CD4-positive, CD25-positive, alpha-beta regulatory T cell (primary cell): ENCODE results near the gene KEL. TPM values are rescaled to one million over a fixed set of nuclear protein-coding genes. Genes with fewer than 3 reads are reported as not detected.

ENCODE experiments used
- ATAC-seq, 2 donors: fragments of 150-1000 bp; cut with Tn5 transposase; one replicate each; pipeline ENCODE4 v1.10.0; 2021; ENCODE audit warnings: low read depth in 2 of 2, moderate number of reproducible peaks in 2 of 2, moderate library complexity in 1 of 2
- DNase-seq, 3 donors: peaks; one replicate each; pipeline versions ENCODE4 v3.0.0 to v3.0.0-alpha.2; 2012 to 2022; ENCODE audit warnings: mixed read lengths in 1 of 3
- H3K27ac ChIP-seq: one replicate; pipeline ENCODE4 v1.7.0; 2013; ENCODE audit warnings: mild to moderate bottlenecking, low read length; ENCODE audit not compliant: insufficient read depth, poor library complexity, severe bottlenecking
- H3K27me3 ChIP-seq: one replicate; pipeline ENCODE4 v1.7.0; 2013; ENCODE audit warnings: low read length; ENCODE audit not compliant: control insufficient read depth, insufficient read depth
- H3K36me3 ChIP-seq: one replicate; pipeline ENCODE4 v1.7.0; 2013; ENCODE audit warnings: mild to moderate bottlenecking, low read length, moderate library complexity; ENCODE audit not compliant: control insufficient read depth, insufficient read depth
- H3K4me1 ChIP-seq: 2 replicates; pipeline ENCODE4 v1.7.0; 2013; ENCODE audit warnings: mild to moderate bottlenecking, low read length; ENCODE audit not compliant: insufficient read depth, control insufficient read depth, poor library complexity, severe bottlenecking
- H3K4me3 ChIP-seq: one replicate; pipeline ENCODE4 v1.7.0; 2013; ENCODE audit warnings: low read depth, mild to moderate bottlenecking, low read length, moderate library complexity
- H3K9me3 ChIP-seq, 2 experiments: 1 replicate in 1 of 2; 2 replicates in 1 of 2; pipeline ENCODE4 v1.7.0; 2013; ENCODE audit warnings: low read length in 2 of 2, mild to moderate bottlenecking in 1 of 2, moderate library complexity in 1 of 2; ENCODE audit not compliant: control insufficient read depth in 2 of 2
- H3K27ac Mint-ChIP-seq, 3 donors: one replicate each; pipeline ENCODE4 v1.8.0; 2020 to 2022; ENCODE audit warnings: mild to moderate bottlenecking in 3 of 3, mixed read lengths in 3 of 3, moderate library complexity in 2 of 3
- H3K27me3 Mint-ChIP-seq: one replicate; pipeline ENCODE4 v1.8.0; 2022; ENCODE audit warnings: mild to moderate bottlenecking, mixed read lengths
- H3K36me3 Mint-ChIP-seq: one replicate; pipeline ENCODE4 v1.8.0; 2020; ENCODE audit warnings: mixed read lengths
- H3K4me1 Mint-ChIP-seq, 4 donors: one replicate each; pipeline ENCODE4 v1.8.0; 2020 to 2022; ENCODE audit warnings: mixed read lengths in 4 of 4, mild to moderate bottlenecking in 1 of 4
- H3K4me3 Mint-ChIP-seq, 4 donors: one replicate each; pipeline ENCODE4 v1.8.0; 2020 to 2022; ENCODE audit warnings: mild to moderate bottlenecking in 4 of 4, mixed read lengths in 4 of 4, moderate library complexity in 3 of 4
- H3K9me3 Mint-ChIP-seq, 7 donors: one replicate each; pipeline ENCODE4 v1.8.0; 2020 to 2022; ENCODE audit warnings: mixed read lengths in 7 of 7, mild to moderate bottlenecking in 3 of 7, moderate library complexity in 2 of 7
- polyA plus RNA-seq, 4 donors: library from polyadenylated mRNA; unstranded; fragments of 300-500 nt; fragmentation: Illumina TruSeq; gene quantifications; one replicate each; pipeline ENCODE4 v1.2.3, GENCODE V29; 2021
- total RNA-seq: library from RNA; stranded (reverse); gene quantifications from one replicate; pipeline ENCODE4 v1.2.3, GENCODE V29; 2022

KEL gene
- total and polyA plus RNA-seq, 5 donors from 2014 or later: 1.1 TPM; not detected in 4

GRCh38 chr7:142905759-142906158, 56.4 kb downstream of the KEL start:
- no peak overlapping the region for H3K4me3 ChIP-seq
- Mint-ChIP-seq H3K27ac (no peak overlapping the region), H3K9me3 (peaks cover 0 to 11% (median 0%) of the 10 kb centered on the region in 7 donors), H3K36me3 (no peaks in the 10 kb centered on the region), H3K4me3 (no peak overlapping the region), H3K27me3 (peaks cover 26% of the 10 kb centered on the region), H3K4me1 (peaks cover 0 to 4% (median 0%) of the 10 kb centered on the region in 4 donors)
- no peaks in the 10 kb centered on the region for H3K4me1 ChIP-seq
- DNase-seq: no peak
- peaks cover 6 to 8% of the 10 kb centered on the region in 2 experiments for H3K9me3 ChIP-seq
- no peak for ATAC-seq
- no peak overlapping the region for H3K27ac ChIP-seq
- H3K27me3 ChIP-seq: peaks cover 7% of the 10 kb centered on the region
- no peaks in the 10 kb centered on the region for H3K36me3 ChIP-seq

GRCh38 chr7:142904128-142904527, 58.0 kb downstream of the KEL start:
- Histone ChIP-seq H3K27ac (no peak overlapping the region), H3K27me3 (peaks cover 3% of the 10 kb centered on the region), H3K9me3 (peaks cover 6 to 8% of the 10 kb centered on the region in 2 experiments), H3K4me1 (no peaks in the 10 kb centered on the region), H3K36me3 (no peaks in the 10 kb centered on the region), H3K4me3 (no peak overlapping the region)
- H3K36me3 Mint-ChIP-seq: no peaks in the 10 kb centered on the region
- no peak overlapping the region for H3K27ac Mint-ChIP-seq
- H3K4me1 Mint-ChIP-seq: peaks cover 0 to 4% (median 0%) of the 10 kb centered on the region in 4 donors
- DNase-seq: no peak
- peaks cover 0 to 11% (median 0%) of the 10 kb centered on the region in 7 donors for H3K9me3 Mint-ChIP-seq
- H3K27me3 Mint-ChIP-seq: peaks cover 27% of the 10 kb centered on the region
- no peak overlapping the region for H3K4me3 Mint-ChIP-seq
- ATAC-seq: no peak

GRCh38 chr7:142901426-142902259, 60.5 kb downstream of the KEL start:
- no peaks in the 10 kb centered on the region for H3K36me3 Mint-ChIP-seq
- no peak overlapping the region for H3K4me3 Mint-ChIP-seq
- Histone ChIP-seq H3K36me3 (no peaks in the 10 kb centered on the region), H3K4me3 (no peak overlapping the region), H3K9me3 (peaks cover 6 to 8% of the 10 kb centered on the region in 2 experiments), H3K27me3 (no peaks in the 10 kb centered on the region), H3K27ac (no peak overlapping the region), H3K4me1 (no peaks in the 10 kb centered on the region)
- no peak overlapping the region for H3K27ac Mint-ChIP-seq
- no peak for ATAC-seq
- H3K9me3 Mint-ChIP-seq: peaks cover 0 to 12% (median 0%) of the 10 kb centered on the region in 7 donors
- H3K27me3 Mint-ChIP-seq: peaks cover 24% of the 10 kb centered on the region
- no peak for DNase-seq
- peaks cover 0 to 2% (median 0%) of the 10 kb centered on the region in 4 donors for H3K4me1 Mint-ChIP-seq

GRCh38 chr7:142899661-142900060, 62.5 kb downstream of the KEL start:
- Histone ChIP-seq H3K27ac (no peak overlapping the region), H3K36me3 (no peaks in the 10 kb centered on the region), H3K27me3 (no peaks in the 10 kb centered on the region), H3K4me1 (no peaks in the 10 kb centered on the region), H3K4me3 (no peak overlapping the region), H3K9me3 (peaks cover 5 to 6% of the 10 kb centered on the region in 2 experiments)
- ATAC-seq: no peak
- H3K4me1 Mint-ChIP-seq: peaks cover 0 to 2% (median 0%) of the 10 kb centered on the region in 4 donors
- no peak overlapping the region for H3K4me3 Mint-ChIP-seq
- peaks cover 0 to 10% (median 0%) of the 10 kb centered on the region in 7 donors for H3K9me3 Mint-ChIP-seq
- no peaks in the 10 kb centered on the region for H3K36me3 Mint-ChIP-seq
- H3K27me3 Mint-ChIP-seq: peaks cover 34% of the 10 kb centered on the region
- DNase-seq: no peak
- no peak overlapping the region for H3K27ac Mint-ChIP-seq

GRCh38 chr7:142898377-142899170, 63.6 kb downstream of the KEL start:
- H3K9me3 ChIP-seq: no peaks in the 10 kb centered on the region
- no peaks in the 10 kb centered on the region for H3K36me3 ChIP-seq
- peaks cover 34% of the 10 kb centered on the region for H3K27me3 Mint-ChIP-seq
- ATAC-seq (no peak), DNase-seq (no peak)
- H3K27ac Mint-ChIP-seq: no peak overlapping the region
- H3K9me3 Mint-ChIP-seq: peaks cover 0 to 10% (median 0%) of the 10 kb centered on the region in 7 donors
- H3K4me1 ChIP-seq: no peaks in the 10 kb centered on the region
- no peak overlapping the region for H3K4me3 Mint-ChIP-seq
- no peak overlapping the region for H3K27ac ChIP-seq
- no peak overlapping the region for H3K4me3 ChIP-seq
- peaks cover 0 to 2% (median 0%) of the 10 kb centered on the region in 4 donors for H3K4me1 Mint-ChIP-seq
- H3K36me3 Mint-ChIP-seq: no peaks in the 10 kb centered on the region
- H3K27me3 ChIP-seq: no peaks in the 10 kb centered on the region

- no peak for ATAC-seq
- H3K36me3 Mint-ChIP-seq: no peaks in the 10 kb centered on the region
- no peaks in the 10 kb centered on the region for H3K36me3 ChIP-seq
- H3K27me3 ChIP-seq: no peaks in the 10 kb centered on the region
- no peak overlapping the region for H3K4me3 Mint-ChIP-seq
- no peak overlapping the region for H3K27ac ChIP-seq
- peaks cover 30% of the 10 kb centered on the region for H3K27me3 Mint-ChIP-seq
- H3K9me3 ChIP-seq: no peaks in the 10 kb centered on the region
- no peaks in the 10 kb centered on the region for H3K4me1 ChIP-seq
- no peak overlapping the region for H3K27ac Mint-ChIP-seq
- no peak for DNase-seq
- no peak overlapping the region for H3K4me3 ChIP-seq
- H3K9me3 Mint-ChIP-seq: peaks cover 0 to 10% (median 0%) of the 10 kb centered on the region in 7 donors
- H3K4me1 Mint-ChIP-seq: no peaks in the 10 kb centered on the region
Observed at GRCh38 chr7:142897691-142898090, 64.5 kb downstream of the KEL start.

- ATAC-seq (no peak), DNase-seq (no peak)
- no peaks in the 10 kb centered on the region for H3K4me1 ChIP-seq
- Mint-ChIP-seq H3K27me3 (peaks cover 27% of the 10 kb centered on the region), H3K4me1 (no peaks in the 10 kb centered on the region), H3K9me3 (peaks cover 0 to 2% (median 0%) of the 10 kb centered on the region in 7 donors), H3K27ac (no peak overlapping the region), H3K36me3 (no peaks in the 10 kb centered on the region), H3K4me3 (no peak overlapping the region)
- H3K27ac ChIP-seq: no peak overlapping the region
- H3K9me3 ChIP-seq: no peaks in the 10 kb centered on the region
- H3K27me3 ChIP-seq: no peaks in the 10 kb centered on the region
- H3K36me3 ChIP-seq: no peaks in the 10 kb centered on the region
- no peak overlapping the region for H3K4me3 ChIP-seq
Observed at GRCh38 chr7:142896741-142897379, 65.3 kb downstream of the KEL start.
